Measurements from ENCODE around the gene SCN10A. TPM values are rescaled to one million over a fixed set of nuclear protein-coding genes. Genes with fewer than 3 reads are reported as not detected.

Gene SCN10A
- total RNA-seq, 1 donor from 2014 or later: not detected

- no peak for DNase-seq (ENCODE audit: extremely low read depth, low read depth, low spot score)
Observed at GRCh38 chr3:38655708-38656300, 160.2 kb downstream of the SCN10A start.

GRCh38 chr3:38653685-38654537, 162.1 kb downstream of the SCN10A start:
- DNase-seq (ENCODE audit: extremely low read depth, low read depth, low spot score): no peak

- DNase-seq (ENCODE audit: extremely low read depth, low read depth, low spot score): no peak
Observed at GRCh38 chr3:38652934-38653333, 163.1 kb downstream of the SCN10A start.

GRCh38 chr3:38651153-38651789, 164.7 kb downstream of the SCN10A start:
- DNase-seq (ENCODE audit: extremely low read depth, low read depth, low spot score): no peak

- DNase-seq (ENCODE audit: extremely low read depth, low read depth, low spot score): no peak
Observed at GRCh38 chr3:38650248-38650951, 165.6 kb downstream of the SCN10A start.

GRCh38 chr3:38649500-38650247, 166.3 kb downstream of the SCN10A start, which contains the start of gene SCN5A:
Gene SCN5A, minus strand, starts transcription at chr3:38649687. Its CDS starts 16,380 bp downstream, at chr3:38633307.
- DNase-seq (ENCODE audit: extremely low read depth, low read depth, low spot score): no peak

- no peak for DNase-seq (ENCODE audit: extremely low read depth, low read depth, low spot score)
Observed at GRCh38 chr3:38648659-38649499, 167.1 kb downstream of the SCN10A start.

GRCh38 chr3:38648024-38648658, 167.9 kb downstream of the SCN10A start:
- DNase-seq (ENCODE audit: extremely low read depth, low read depth, low spot score): no peak

- no peak for DNase-seq (ENCODE audit: extremely low read depth, low read depth, low spot score)
Observed at GRCh38 chr3:38647217-38647970, 168.6 kb downstream of the SCN10A start.

Other genes with a start within 250 kb of the SCN10A start
- gene SCN5A, start 166.5 kb downstream of the SCN10A start, total RNA-seq: 3.1 and 5.2 TPM in 2 replicates
- 0.15 and 0.23 TPM in 2 replicates for gene SCN11A, start 235.7 kb upstream of the SCN10A start, total RNA-seq
- 20.6 and 25.0 TPM in 2 replicates for gene WDR48, start 235.8 kb upstream of the SCN10A start, total RNA-seq

All from glomerular endothelial cell (primary cell).